GM19043 (cell line): ENCODE measurements around the gene KIF9.

ENCODE experiments used
- ATAC-seq: cut with Tn5 transposase; IDR thresholded peaks from one replicate; pipeline ENCODE4 v1.9.1; 2021; ENCODE audit warnings: low read depth; ENCODE audit not compliant: unreplicated experiment

Gene KIF9

GRCh38 chr3:47295976-47296375, 13.4 kb upstream of the KIF9 start:
- ATAC-seq = no peak

- no peak for ATAC-seq
Measured at GRCh38 chr3:47295322-47295721, 12.7 kb upstream of the KIF9 start.

GRCh38 chr3:47294392-47294791, 11.8 kb upstream of the KIF9 start:
- ATAC-seq = no peak

- ATAC-seq = no peak
Measured at GRCh38 chr3:47293822-47294221, 11.2 kb upstream of the KIF9 start.

- ATAC-seq = peak; percentile 67
Measured at GRCh38 chr3:47291754-47292420, 9.3 kb upstream of the KIF9 start.

GRCh38 chr3:47291158-47291753, 8.7 kb upstream of the KIF9 start:
- peak; percentile 21 for ATAC-seq

- no peak for ATAC-seq
Measured at GRCh38 chr3:47288966-47289910, 6.6 kb upstream of the KIF9 start.

- ATAC-seq = no peak
Measured at GRCh38 chr3:47283591-47284364, 1.2 kb upstream of the KIF9 start.

GRCh38 chr3:47283193-47283537, 566 bp upstream of the KIF9 start:
- no peak for ATAC-seq

GRCh38 chr3:47280519-47280918, 2.1 kb downstream of the KIF9 start:
- ATAC-seq = no peak

- no peak for ATAC-seq
Measured at GRCh38 chr3:47276558-47276957, 6.0 kb downstream of the KIF9 start.

GRCh38 chr3:47274652-47275051, 7.9 kb downstream of the KIF9 start:
- ATAC-seq = no peak

GRCh38 chr3:47273564-47273963, 9.0 kb downstream of the KIF9 start:
- no peak for ATAC-seq

- ATAC-seq = no peak
Measured at GRCh38 chr3:47270526-47270925, 12.1 kb downstream of the KIF9 start.

- ATAC-seq = no peak
Measured at GRCh38 chr3:47267490-47267824, 15.1 kb downstream of the KIF9 start.

GRCh38 chr3:47266709-47267489, 15.7 kb downstream of the KIF9 start:
- ATAC-seq = no peak

- no peak for ATAC-seq
Measured at GRCh38 chr3:47265725-47266428, 16.7 kb downstream of the KIF9 start.

GRCh38 chr3:47265008-47265407, 17.6 kb downstream of the KIF9 start:
- no peak for ATAC-seq

GRCh38 chr3:47261301-47261700, 21.3 kb downstream of the KIF9 start:
- no peak for ATAC-seq

- ATAC-seq = no peak
Measured at GRCh38 chr3:47260605-47261004, 22.0 kb downstream of the KIF9 start.
